ENCODE results near the gene ZCCHC14.
"Not testable (repeated sequence)": the region's sequence is repeated elsewhere in the genome, so short reads cannot be mapped to it uniquely, and the experiment has no call there.

Gene ZCCHC14

GRCh38 chr16:87380403-87380802 lies 112.4 kb downstream of the ZCCHC14 start:
- H3K9me3 ChIP-seq (ENCODE audit: low read length) = no peaks in the 10 kb centered on the region
- H3K27me3 ChIP-seq (ENCODE audit: control insufficient read depth in 1 of 2, insufficient read depth in 2 of 2, low read length in 2 of 2) = no peaks in the 10 kb centered on the region
- H3K36me3 ChIP-seq (ENCODE audit: insufficient read depth, low read length) = no peaks in the 10 kb centered on the region
- H3K4me1 ChIP-seq (ENCODE audit: insufficient read depth, low read length) = peaks cover 44% of the 10 kb centered on the region
- peak overlapping the region; percentile 92 for H3K27ac ChIP-seq (ENCODE audit: low read depth, low read length)
- H3K4me3 ChIP-seq (ENCODE audit: low read depth in 1 of 2, low read length in 2 of 2) = peak overlapping the region in 1 of 2 donors; percentile 49
- H3K9ac ChIP-seq (ENCODE audit: low read length) = peak overlapping the region; percentile 24

GRCh38 chr16:87379312-87379752 lies 113.5 kb downstream of the ZCCHC14 start:
- H3K9ac ChIP-seq (ENCODE audit: low read length); H3K27me3 ChIP-seq (ENCODE audit: control insufficient read depth in 1 of 2, insufficient read depth in 2 of 2, low read length in 2 of 2); H3K4me3 ChIP-seq (ENCODE audit: low read depth in 1 of 2, low read length in 2 of 2); H3K27ac ChIP-seq (ENCODE audit: low read depth, low read length); H3K36me3 ChIP-seq (ENCODE audit: insufficient read depth, low read length); H3K9me3 ChIP-seq (ENCODE audit: low read length): not testable (repeated sequence)
- H3K4me1 ChIP-seq (ENCODE audit: insufficient read depth, low read length) = peaks cover 43% of the 10 kb centered on the region

- Histone ChIP-seq H3K4me1 (ENCODE audit: insufficient read depth, low read length) (peaks cover 50% of the 10 kb centered on the region), H3K9ac (ENCODE audit: low read length) (no peak overlapping the region), H3K36me3 (ENCODE audit: insufficient read depth, low read length) (no peaks in the 10 kb centered on the region), H3K27me3 (ENCODE audit: control insufficient read depth in 1 of 2, insufficient read depth in 2 of 2, low read length in 2 of 2) (no peaks in the 10 kb centered on the region), H3K4me3 (ENCODE audit: low read depth in 1 of 2, low read length in 2 of 2) (no peak overlapping the region), H3K27ac (ENCODE audit: low read depth, low read length) (no peak overlapping the region), H3K9me3 (ENCODE audit: low read length) (no peaks in the 10 kb centered on the region)
These were observed 116.2 kb downstream of the ZCCHC14 start for GRCh38 chr16:87376660-87377059.

- no peaks in the 10 kb centered on the region for H3K36me3 ChIP-seq (ENCODE audit: insufficient read depth, low read length)
- H3K4me3 ChIP-seq (ENCODE audit: low read depth in 1 of 2, low read length in 2 of 2) = no peak overlapping the region
- H3K27ac ChIP-seq (ENCODE audit: low read depth, low read length) = no peak overlapping the region
- no peaks in the 10 kb centered on the region for H3K9me3 ChIP-seq (ENCODE audit: low read length)
- H3K4me1 ChIP-seq (ENCODE audit: insufficient read depth, low read length) = peaks cover 50% of the 10 kb centered on the region
- no peaks in the 10 kb centered on the region for H3K27me3 ChIP-seq (ENCODE audit: control insufficient read depth in 1 of 2, insufficient read depth in 2 of 2, low read length in 2 of 2)
- H3K9ac ChIP-seq (ENCODE audit: low read length) = no peak overlapping the region
These were observed 117.2 kb downstream of the ZCCHC14 start for GRCh38 chr16:87375426-87376135.

- Histone ChIP-seq H3K9me3 (ENCODE audit: low read length) (no peaks in the 10 kb centered on the region), H3K9ac (ENCODE audit: low read length) (no peak overlapping the region), H3K4me1 (ENCODE audit: insufficient read depth, low read length) (peaks cover 47% of the 10 kb centered on the region), H3K4me3 (ENCODE audit: low read depth in 1 of 2, low read length in 2 of 2) (no peak overlapping the region), H3K36me3 (ENCODE audit: insufficient read depth, low read length) (no peaks in the 10 kb centered on the region), H3K27ac (ENCODE audit: low read depth, low read length) (no peak overlapping the region), H3K27me3 (ENCODE audit: control insufficient read depth in 1 of 2, insufficient read depth in 2 of 2, low read length in 2 of 2) (no peaks in the 10 kb centered on the region)
These were observed 118.5 kb downstream of the ZCCHC14 start for GRCh38 chr16:87374313-87374712.

GRCh38 chr16:87372305-87372704 lies 120.5 kb downstream of the ZCCHC14 start:
- Histone ChIP-seq H3K9ac (ENCODE audit: low read length) (no peak overlapping the region), H3K4me1 (ENCODE audit: insufficient read depth, low read length) (peaks cover 59% of the 10 kb centered on the region), H3K4me3 (ENCODE audit: low read depth in 1 of 2, low read length in 2 of 2) (no peak overlapping the region), H3K36me3 (ENCODE audit: insufficient read depth, low read length) (no peaks in the 10 kb centered on the region), H3K27ac (ENCODE audit: low read depth, low read length) (peak overlapping the region; percentile 7), H3K27me3 (ENCODE audit: control insufficient read depth in 1 of 2, insufficient read depth in 2 of 2, low read length in 2 of 2) (no peaks in the 10 kb centered on the region), H3K9me3 (ENCODE audit: low read length) (no peaks in the 10 kb centered on the region)

- Histone ChIP-seq H3K4me3 (ENCODE audit: low read depth in 1 of 2, low read length in 2 of 2) (peak overlapping the region in 1 of 2 donors; percentile 10), H3K27ac (ENCODE audit: low read depth, low read length) (peak overlapping the region; percentile 69), H3K9me3 (ENCODE audit: low read length) (no peaks in the 10 kb centered on the region), H3K4me1 (ENCODE audit: insufficient read depth, low read length) (peaks cover 55% of the 10 kb centered on the region), H3K9ac (ENCODE audit: low read length) (peak overlapping the region; percentile 2), H3K27me3 (ENCODE audit: control insufficient read depth in 1 of 2, insufficient read depth in 2 of 2, low read length in 2 of 2) (no peaks in the 10 kb centered on the region), H3K36me3 (ENCODE audit: insufficient read depth, low read length) (no peaks in the 10 kb centered on the region)
These were observed 121.5 kb downstream of the ZCCHC14 start for GRCh38 chr16:87371261-87371866.

GRCh38 chr16:87369796-87370719 lies 122.8 kb downstream of the ZCCHC14 start:
- Histone ChIP-seq H3K9ac (ENCODE audit: low read length) (no peak overlapping the region), H3K36me3 (ENCODE audit: insufficient read depth, low read length) (peaks cover 3% of the 10 kb centered on the region), H3K4me3 (ENCODE audit: low read depth in 1 of 2, low read length in 2 of 2) (no peak overlapping the region), H3K9me3 (ENCODE audit: low read length) (no peaks in the 10 kb centered on the region), H3K4me1 (ENCODE audit: insufficient read depth, low read length) (peaks cover 46% of the 10 kb centered on the region), H3K27me3 (ENCODE audit: control insufficient read depth in 1 of 2, insufficient read depth in 2 of 2, low read length in 2 of 2) (no peaks in the 10 kb centered on the region), H3K27ac (ENCODE audit: low read depth, low read length) (peak overlapping the region; percentile 69)

- H3K27me3 ChIP-seq (ENCODE audit: control insufficient read depth in 1 of 2, insufficient read depth in 2 of 2, low read length in 2 of 2) = no peaks in the 10 kb centered on the region
- H3K4me3 ChIP-seq (ENCODE audit: low read depth in 1 of 2, low read length in 2 of 2) = no peak overlapping the region
- H3K4me1 ChIP-seq (ENCODE audit: insufficient read depth, low read length) = peaks cover 48% of the 10 kb centered on the region
- peaks cover 3% of the 10 kb centered on the region for H3K36me3 ChIP-seq (ENCODE audit: insufficient read depth, low read length)
- no peaks in the 10 kb centered on the region for H3K9me3 ChIP-seq (ENCODE audit: low read length)
- H3K9ac ChIP-seq (ENCODE audit: low read length) = no peak overlapping the region
- no peak overlapping the region for H3K27ac ChIP-seq (ENCODE audit: low read depth, low read length)
These were observed 123.6 kb downstream of the ZCCHC14 start for GRCh38 chr16:87369117-87369765.

GRCh38 chr16:87368029-87368770 lies 124.6 kb downstream of the ZCCHC14 start:
- Histone ChIP-seq H3K36me3 (ENCODE audit: insufficient read depth, low read length) (peaks cover 3% of the 10 kb centered on the region), H3K4me3 (ENCODE audit: low read depth in 1 of 2, low read length in 2 of 2) (no peak overlapping the region), H3K9ac (ENCODE audit: low read length) (no peak overlapping the region), H3K9me3 (ENCODE audit: low read length) (no peaks in the 10 kb centered on the region), H3K4me1 (ENCODE audit: insufficient read depth, low read length) (peaks cover 52% of the 10 kb centered on the region), H3K27me3 (ENCODE audit: control insufficient read depth in 1 of 2, insufficient read depth in 2 of 2, low read length in 2 of 2) (no peaks in the 10 kb centered on the region), H3K27ac (ENCODE audit: low read depth, low read length) (no peak overlapping the region)

Measured in muscle layer of colon (tissue), 2 donors.